RWPE2 (cell line): Measurements from ENCODE around the gene WDR5B.
"Not testable (repeated sequence)": the region's sequence is repeated elsewhere in the genome, so short reads cannot be mapped to it uniquely, and the experiment has no call there.

Source experiments
- ATAC-seq: fragments of 200-7000 bp; cut with Tn5 transposase; 3 replicates; pipeline ENCODE4 v1.9.1; 2021; ENCODE audit warnings: low read depth
- DNase-seq: peaks from one replicate; pipeline ENCODE4 v3.0.0-alpha.2; 2020; ENCODE audit warnings: low spot score
- H3K27ac ChIP-seq: fragments of 450-650 bp; 2 replicates; pipeline ENCODE4 v1.5.1; 2017; ENCODE audit warnings: mild to moderate bottlenecking; ENCODE audit not compliant: poor library complexity, severe bottlenecking
- H3K27me3 ChIP-seq: fragments of 250-450 bp; sonication (Bioruptor Pico); 2 replicates; pipeline ENCODE4 v1.5.1; 2021; ENCODE audit warnings: mild to moderate bottlenecking, moderate library complexity; ENCODE audit not compliant: insufficient read depth, poor library complexity, severe bottlenecking
- H3K36me3 ChIP-seq: fragments of 250-450 bp; sonication (Bioruptor Pico); 2 replicates; pipeline ENCODE4 v1.5.1; 2020; ENCODE audit warnings: low read depth, mild to moderate bottlenecking, moderate library complexity
- H3K4me1 ChIP-seq: fragments of 250-450 bp; sonication (Bioruptor Pico); 2 replicates; pipeline ENCODE4 v1.5.1; 2021; ENCODE audit warnings: mild to moderate bottlenecking, moderate library complexity; ENCODE audit not compliant: insufficient read depth, poor library complexity, severe bottlenecking
- H3K4me3 ChIP-seq: fragments of 250-450 bp; sonication (Bioruptor Pico); 2 replicates; pipeline ENCODE4 v1.5.1; 2021; ENCODE audit warnings: mild to moderate bottlenecking, moderate library complexity; ENCODE audit not compliant: severe bottlenecking
- H3K9me3 ChIP-seq: fragments of 250-450 bp; sonication (Bioruptor Pico); 2 replicates; pipeline ENCODE4 v1.5.1; 2021; ENCODE audit warnings: mild to moderate bottlenecking, moderate library complexity; ENCODE audit not compliant: severe bottlenecking
- CTCF ChIP-seq: fragments of 450-650 bp; IDR thresholded peaks from one replicate; pipeline ENCODE4 v1.5.1; 2017; ENCODE audit warnings: mild to moderate bottlenecking, moderate library complexity; ENCODE audit not compliant: poor library complexity, severe bottlenecking

The WDR5B gene

GRCh38 chr3:122382888-122383666 lies 32.8 kb downstream of the WDR5B start, which contains the start of gene MIX23:
TSS of gene MIX23 (minus strand) at chr3:122383231. CDS start at chr3:122383224, 7 bp downstream.
- no peak for TF ChIP-seq CTCF
- Histone ChIP-seq H3K4me1 (peaks cover 6% of the 10 kb centered on the region), H3K27me3 (no peaks in the 10 kb centered on the region), H3K4me3 (peak within 1 kb of the TSS; percentile 72), H3K9me3 (no peaks in the 10 kb centered on the region), H3K27ac (peak within 1 kb of the TSS; percentile 82), H3K36me3 (peaks cover 21% of the 10 kb centered on the region)
- DNase-seq = peak; percentile 79
- ATAC-seq = peak; percentile 57

GRCh38 chr3:122377975-122378374 lies 37.9 kb downstream of the WDR5B start:
- no peak for ATAC-seq
- no peak for TF ChIP-seq CTCF

GRCh38 chr3:122374034-122374433 lies 41.8 kb downstream of the WDR5B start:
- Histone ChIP-seq H3K9me3 (no peaks in the 10 kb centered on the region), H3K36me3 (peaks cover 56% of the 10 kb centered on the region), H3K27me3 (no peaks in the 10 kb centered on the region), H3K27ac (no peak overlapping the region), H3K4me1 (no peaks in the 10 kb centered on the region), H3K4me3 (no peak overlapping the region)
- ATAC-seq = no peak
- no peak for TF ChIP-seq CTCF
- no peak for DNase-seq

More at GRCh38 chr3:122377975-122378374, 37.9 kb downstream of the WDR5B start:
- peaks cover 3% of the 10 kb centered on the region for H3K4me1 ChIP-seq
- no peak for DNase-seq
- H3K27ac ChIP-seq = no peak overlapping the region
- peaks cover 36% of the 10 kb centered on the region for H3K36me3 ChIP-seq
- H3K4me3 ChIP-seq = no peak overlapping the region
- H3K27me3 ChIP-seq = no peaks in the 10 kb centered on the region
- H3K9me3 ChIP-seq = no peaks in the 10 kb centered on the region

- TF ChIP-seq CTCF = no peak
- Histone ChIP-seq H3K9me3 (no peaks in the 10 kb centered on the region), H3K4me3 (no peak overlapping the region), H3K27me3 (no peaks in the 10 kb centered on the region), H3K4me1 (peaks cover 9% of the 10 kb centered on the region), H3K36me3 (peaks cover 93% of the 10 kb centered on the region), H3K27ac (no peak overlapping the region)
- ATAC-seq = peak; percentile 53; the same call in 2 of the 3 replicates
- no peak for DNase-seq
Observed at GRCh38 chr3:122366379-122366749, 49.5 kb downstream of the WDR5B start.

GRCh38 chr3:122365582-122366378 lies 50.1 kb downstream of the WDR5B start:
- peak; percentile 79 for ATAC-seq
- DNase-seq, H3K27ac ChIP-seq, H3K9me3 ChIP-seq, H3K4me3 ChIP-seq, H3K27me3 ChIP-seq, H3K4me1 ChIP-seq: not testable (repeated sequence)
- H3K36me3 ChIP-seq = peaks cover 92% of the 10 kb centered on the region
